Rectal smooth muscle tissue (tissue), 1 donor: ENCODE data around the gene NPAS2.

Experiments
- H3K27ac ChIP-seq: one replicate; pipeline ENCODE4 v1.7.0; 2013; ENCODE audit warnings: low read depth, low read length, inconsistent platforms
- H3K27me3 ChIP-seq: one replicate; pipeline ENCODE4 v1.7.0; 2013; ENCODE audit warnings: low read length; ENCODE audit not compliant: control insufficient read depth, insufficient read depth
- H3K36me3 ChIP-seq: one replicate; pipeline ENCODE4 v1.7.0; 2013; ENCODE audit warnings: low read length; ENCODE audit not compliant: control insufficient read depth, insufficient read depth
- H3K4me1 ChIP-seq: one replicate; pipeline ENCODE4 v1.7.0; 2013; ENCODE audit warnings: low read length; ENCODE audit not compliant: control insufficient read depth, insufficient read depth
- H3K4me3 ChIP-seq: one replicate; pipeline ENCODE4 v1.7.0; 2013; ENCODE audit warnings: low read length
- H3K9ac ChIP-seq: one replicate; pipeline ENCODE4 v1.7.0; 2013; ENCODE audit warnings: low read length

NPAS2 gene

DNA sequence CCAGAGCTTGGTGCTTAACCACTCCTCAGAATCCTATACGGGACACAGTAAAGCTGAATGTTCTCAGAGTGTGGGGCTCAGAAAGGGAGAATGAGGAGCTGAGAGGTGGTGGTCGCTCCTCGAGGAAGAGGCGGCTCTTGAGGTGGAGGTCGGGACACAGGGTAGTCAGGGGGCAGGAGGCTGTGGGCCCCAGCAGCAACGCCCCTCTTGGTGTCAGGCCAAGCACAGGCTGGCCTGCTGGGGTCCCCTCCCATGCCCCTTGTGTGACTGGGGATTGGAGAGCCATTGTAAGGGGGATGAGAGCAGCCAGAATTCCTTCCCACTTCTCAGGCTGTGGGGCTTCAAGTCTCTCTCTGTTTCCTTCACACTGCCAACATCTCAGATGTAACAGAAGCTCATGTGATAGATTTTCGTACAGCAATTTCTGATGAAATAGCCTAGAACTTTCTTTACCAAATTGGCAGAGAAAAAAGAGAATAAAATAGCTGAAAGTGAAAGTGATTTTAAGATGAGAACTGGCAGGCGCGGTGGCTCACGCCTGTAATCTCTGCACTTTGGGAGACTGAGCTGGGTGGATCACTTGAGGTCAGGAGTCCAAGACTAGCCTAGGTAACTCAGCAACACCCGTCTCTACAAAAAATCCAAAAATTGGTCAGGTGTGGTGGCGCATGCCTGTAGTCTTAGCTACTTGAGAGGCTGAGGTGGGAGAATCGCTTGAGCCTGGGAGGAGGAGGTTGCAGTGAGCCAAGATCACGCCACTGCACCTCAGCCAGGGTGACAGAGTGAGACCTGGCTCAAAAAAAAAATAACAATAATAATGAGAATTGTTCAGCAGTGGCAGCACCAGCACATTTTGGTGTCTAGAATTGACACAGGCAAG lies 121.1 kb downstream of the NPAS2 start:
- no peaks in the 10 kb centered on the region for H3K27me3 ChIP-seq
- no peaks in the 10 kb centered on the region for H3K36me3 ChIP-seq
- H3K27ac ChIP-seq = no peak overlapping the region
- H3K4me3 ChIP-seq = no peak overlapping the region
- H3K9ac ChIP-seq = no peak overlapping the region
- no peaks in the 10 kb centered on the region for H3K4me1 ChIP-seq

- Histone ChIP-seq H3K4me3 (no peak overlapping the region), H3K36me3 (no peaks in the 10 kb centered on the region), H3K27me3 (no peaks in the 10 kb centered on the region), H3K27ac (no peak overlapping the region), H3K4me1 (no peaks in the 10 kb centered on the region), H3K9ac (no peak overlapping the region)
Measured at GRCh38 chr2:100941646-100942240, 121.8 kb downstream of the NPAS2 start.

DNA sequence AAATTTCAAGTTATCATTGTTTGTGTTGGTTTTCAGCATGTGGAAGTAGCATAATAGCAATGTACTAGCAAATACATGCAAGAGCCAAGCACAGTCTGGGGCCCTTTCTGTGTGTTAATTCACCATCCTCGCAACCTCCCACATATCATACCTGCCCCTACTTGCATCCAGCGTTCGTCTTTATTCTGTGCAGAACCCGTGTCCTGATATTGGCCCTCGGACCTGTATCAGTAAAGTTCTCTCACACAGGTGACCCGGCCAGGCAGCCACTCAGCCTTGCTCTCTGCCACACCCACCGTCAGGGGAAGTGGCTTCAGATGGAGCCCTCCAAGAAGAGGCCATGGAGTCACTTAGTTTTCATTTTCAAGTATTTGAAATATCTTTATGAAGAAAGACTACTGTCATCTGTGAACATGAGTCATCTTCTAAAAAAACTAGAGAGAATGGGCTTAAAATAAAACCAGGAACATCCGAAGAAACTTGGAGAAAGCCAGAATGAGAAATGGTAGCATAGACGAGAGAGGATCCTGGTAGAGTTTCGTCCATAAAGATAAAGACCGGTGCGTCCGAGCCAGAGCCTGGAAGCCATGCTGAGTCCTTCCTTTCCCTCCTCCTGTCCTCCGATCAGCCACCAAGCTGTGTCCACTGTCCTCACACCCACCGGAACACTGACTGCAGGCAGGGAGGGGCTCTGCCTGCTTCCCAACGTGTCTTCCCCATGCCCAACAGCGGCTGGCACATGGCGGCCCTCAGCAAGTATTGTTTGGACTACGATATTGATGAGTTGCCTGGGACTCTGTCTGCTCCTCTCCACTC lies 124.9 kb downstream of the NPAS2 start:
- Histone ChIP-seq H3K27me3 (no peaks in the 10 kb centered on the region), H3K9ac (no peak overlapping the region), H3K4me3 (no peak overlapping the region), H3K27ac (no peak overlapping the region), H3K36me3 (no peaks in the 10 kb centered on the region), H3K4me1 (no peaks in the 10 kb centered on the region)

GRCh38 chr2:100945433-100945740 lies 125.4 kb downstream of the NPAS2 start:
- no peak overlapping the region for H3K4me3 ChIP-seq
- no peak overlapping the region for H3K9ac ChIP-seq
- no peak overlapping the region for H3K27ac ChIP-seq
- H3K36me3 ChIP-seq = no peaks in the 10 kb centered on the region
- no peaks in the 10 kb centered on the region for H3K4me1 ChIP-seq
- H3K27me3 ChIP-seq = no peaks in the 10 kb centered on the region

DNA sequence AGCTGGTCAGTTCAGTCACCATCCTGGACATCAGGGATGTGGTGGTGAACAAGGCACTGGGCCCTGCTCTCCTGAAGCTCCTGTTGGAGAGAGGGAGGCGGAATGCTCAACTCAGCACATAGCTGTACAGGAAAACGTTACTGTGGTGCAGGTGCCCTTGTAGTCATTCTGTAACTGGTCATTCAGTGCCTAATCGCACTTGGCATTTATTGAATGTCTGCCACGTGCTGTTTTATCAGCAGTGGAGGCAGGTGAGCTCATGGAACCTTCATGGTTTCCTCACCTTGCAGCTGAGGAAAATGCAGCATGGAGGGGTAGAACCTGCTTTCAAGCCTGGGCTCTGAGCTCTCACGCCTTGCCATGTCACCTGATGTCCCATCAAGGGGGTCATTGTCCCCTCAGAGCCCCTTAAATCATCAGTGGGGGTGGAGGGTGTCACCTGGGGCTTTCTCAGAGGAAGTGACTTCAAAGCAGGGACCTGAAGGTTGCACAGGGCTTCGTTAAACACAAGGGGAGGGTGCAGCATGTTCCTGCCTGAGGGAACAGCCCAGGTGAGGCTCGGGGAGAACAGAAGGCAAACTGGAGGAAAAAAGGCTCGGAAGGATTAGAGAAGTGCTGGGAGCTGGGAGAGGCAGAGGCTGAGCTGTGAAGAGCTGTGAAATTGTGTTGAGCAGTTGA lies 126.1 kb downstream of the NPAS2 start:
- Histone ChIP-seq H3K4me1 (no peaks in the 10 kb centered on the region), H3K4me3 (no peak overlapping the region)

DNA sequence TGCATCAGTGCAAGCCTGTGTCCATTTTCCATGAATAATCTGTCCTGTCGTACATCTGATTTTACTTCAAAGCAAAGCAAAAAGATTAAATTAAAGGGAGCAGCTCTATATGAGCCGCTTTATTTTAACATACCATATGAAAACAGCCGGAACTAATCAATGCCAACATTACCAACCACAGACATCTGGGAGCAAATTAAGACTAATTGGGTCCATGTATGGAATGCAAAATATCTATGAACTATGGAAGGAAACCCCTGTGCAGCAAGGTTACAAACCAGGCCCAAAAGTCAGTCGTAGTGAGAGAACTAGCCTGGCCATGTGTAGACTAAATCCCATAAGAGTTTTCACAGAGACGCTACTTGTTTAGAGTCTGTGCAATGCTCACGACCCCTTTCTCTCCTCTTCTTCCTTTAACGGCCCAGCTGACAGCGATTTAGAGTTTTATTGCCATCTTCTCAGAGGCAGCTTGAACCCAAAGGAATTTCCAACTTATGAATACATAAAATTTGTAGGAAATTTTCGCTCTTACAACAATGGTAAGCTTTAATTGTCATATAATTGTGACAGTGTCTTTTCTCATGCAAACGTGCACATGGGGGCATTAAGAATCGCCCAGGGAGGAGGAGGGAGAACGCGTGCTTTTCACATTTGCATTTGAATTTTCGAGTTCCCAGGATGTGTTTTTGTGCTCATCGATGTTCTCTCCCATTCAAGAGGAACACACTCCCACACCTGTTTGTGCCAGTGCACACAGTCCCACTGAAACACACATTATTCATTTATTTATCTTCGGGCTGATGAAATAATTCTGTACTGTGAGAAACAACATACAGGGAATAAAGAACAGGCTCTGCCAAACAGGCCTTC lies 129.2 kb downstream of the NPAS2 start:
- Histone ChIP-seq H3K36me3 (no peaks in the 10 kb centered on the region), H3K27me3 (no peaks in the 10 kb centered on the region), H3K4me3 (no peak overlapping the region), H3K9ac (no peak overlapping the region), H3K4me1 (no peaks in the 10 kb centered on the region), H3K27ac (no peak overlapping the region)

More for the DNA sequence above, 126.1 kb downstream of the NPAS2 start:
- no peak overlapping the region for H3K27ac ChIP-seq
- no peak overlapping the region for H3K9ac ChIP-seq
- no peaks in the 10 kb centered on the region for H3K36me3 ChIP-seq
- H3K27me3 ChIP-seq = no peaks in the 10 kb centered on the region

DNA sequence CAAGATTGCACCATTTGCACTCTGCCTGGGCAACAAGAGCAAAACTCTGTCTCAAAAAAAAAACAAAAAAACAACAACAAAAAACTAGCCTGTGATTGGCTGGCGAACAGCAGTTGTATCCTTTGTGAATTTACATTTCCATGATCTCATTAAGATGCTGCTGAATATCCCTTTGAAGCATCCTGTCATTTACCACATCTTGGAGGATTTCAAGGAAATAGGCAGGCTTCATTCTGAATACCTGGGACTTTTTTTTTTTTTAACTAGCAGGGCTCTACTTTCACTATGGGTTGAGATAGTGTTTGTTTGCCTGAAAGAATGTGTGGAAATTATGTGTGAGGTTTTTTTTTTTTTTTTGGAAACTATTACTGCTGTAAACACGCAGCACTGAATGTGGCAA lies 132.6 kb downstream of the NPAS2 start:
- no peaks in the 10 kb centered on the region for H3K4me1 ChIP-seq
- H3K36me3 ChIP-seq = no peaks in the 10 kb centered on the region

GRCh38 chr2:100953406-100954043 lies 133.6 kb downstream of the NPAS2 start:
- Histone ChIP-seq H3K4me3 (no peak overlapping the region), H3K36me3 (no peaks in the 10 kb centered on the region), H3K27me3 (no peaks in the 10 kb centered on the region), H3K9ac (no peak overlapping the region), H3K27ac (no peak overlapping the region), H3K4me1 (peaks cover 3% of the 10 kb centered on the region)

More for the DNA sequence above, 132.6 kb downstream of the NPAS2 start:
- Histone ChIP-seq H3K27ac (no peak overlapping the region), H3K27me3 (no peaks in the 10 kb centered on the region), H3K9ac (no peak overlapping the region), H3K4me3 (no peak overlapping the region)

GRCh38 chr2:100954044-100954420 lies 134.1 kb downstream of the NPAS2 start:
- Histone ChIP-seq H3K27me3 (no peaks in the 10 kb centered on the region), H3K9ac (no peak overlapping the region), H3K27ac (no peak overlapping the region), H3K4me1 (peaks cover 3% of the 10 kb centered on the region), H3K4me3 (no peak overlapping the region), H3K36me3 (no peaks in the 10 kb centered on the region)

- no peak overlapping the region for H3K27ac ChIP-seq
- H3K4me1 ChIP-seq = peaks cover 3% of the 10 kb centered on the region
- no peaks in the 10 kb centered on the region for H3K36me3 ChIP-seq
- no peak overlapping the region for H3K4me3 ChIP-seq
- H3K9ac ChIP-seq = no peak overlapping the region
- H3K27me3 ChIP-seq = no peaks in the 10 kb centered on the region
Measured at GRCh38 chr2:100955226-100955625, 135.3 kb downstream of the NPAS2 start.

- Histone ChIP-seq H3K27me3 (no peaks in the 10 kb centered on the region), H3K27ac (no peak overlapping the region), H3K36me3 (no peaks in the 10 kb centered on the region), H3K4me3 (no peak overlapping the region), H3K9ac (no peak overlapping the region), H3K4me1 (peaks cover 3% of the 10 kb centered on the region)
Measured at GRCh38 chr2:100956081-100956480, 136.1 kb downstream of the NPAS2 start.
